Kidney capillary endothelial cell (primary cell): ENCODE data around the gene DISC1.
"Not testable (repeated sequence)": the region's sequence is repeated elsewhere in the genome, so short reads cannot be mapped to it uniquely, and the experiment has no call there.

Experiments
- DNase-seq: peaks from one replicate; pipeline ENCODE4 v3.0.0-alpha.2; 2018; ENCODE audit warnings: low spot score

Gene DISC1

DNA sequence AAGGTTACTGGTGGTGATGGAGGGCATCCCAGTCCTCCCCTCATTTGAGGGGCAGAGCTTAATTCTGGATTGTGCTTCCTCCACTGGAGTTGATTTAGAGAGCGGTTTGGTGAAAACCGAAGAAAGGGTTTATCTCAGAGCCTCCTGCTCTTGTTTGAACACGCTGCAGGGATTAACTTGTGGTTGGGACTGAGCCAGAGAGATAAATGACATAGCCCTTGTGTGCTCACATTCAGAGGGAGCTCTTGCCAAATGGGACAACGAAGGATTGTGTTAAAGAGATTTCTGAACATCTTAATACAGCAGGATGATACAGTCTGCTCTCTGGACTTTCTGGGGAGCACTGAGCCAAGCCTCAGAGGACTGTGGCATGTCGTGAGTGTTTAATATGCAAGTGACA is 308.2 kb downstream of the DISC1 start:
- no peak for DNase-seq

DNA sequence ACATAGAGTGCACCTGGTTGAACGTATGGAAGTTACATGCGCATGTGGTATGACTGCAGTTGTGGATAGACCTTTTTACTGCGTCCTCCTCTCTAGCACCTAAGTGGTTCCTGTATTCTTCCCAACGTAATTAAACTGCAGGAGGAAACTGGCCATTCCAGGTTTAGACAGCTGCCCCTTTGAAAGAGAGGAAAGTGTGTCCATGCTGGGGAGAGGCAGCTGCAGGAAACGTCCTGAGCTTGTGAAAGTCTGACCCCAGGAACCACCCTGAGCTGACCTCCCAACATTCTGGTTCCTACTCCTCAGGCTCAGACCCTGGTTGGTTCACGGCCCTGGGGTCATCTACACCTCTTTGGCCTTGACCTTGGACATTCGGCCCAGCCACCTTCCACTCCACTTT is 309.3 kb downstream of the DISC1 start:
- no peak for DNase-seq

DNA sequence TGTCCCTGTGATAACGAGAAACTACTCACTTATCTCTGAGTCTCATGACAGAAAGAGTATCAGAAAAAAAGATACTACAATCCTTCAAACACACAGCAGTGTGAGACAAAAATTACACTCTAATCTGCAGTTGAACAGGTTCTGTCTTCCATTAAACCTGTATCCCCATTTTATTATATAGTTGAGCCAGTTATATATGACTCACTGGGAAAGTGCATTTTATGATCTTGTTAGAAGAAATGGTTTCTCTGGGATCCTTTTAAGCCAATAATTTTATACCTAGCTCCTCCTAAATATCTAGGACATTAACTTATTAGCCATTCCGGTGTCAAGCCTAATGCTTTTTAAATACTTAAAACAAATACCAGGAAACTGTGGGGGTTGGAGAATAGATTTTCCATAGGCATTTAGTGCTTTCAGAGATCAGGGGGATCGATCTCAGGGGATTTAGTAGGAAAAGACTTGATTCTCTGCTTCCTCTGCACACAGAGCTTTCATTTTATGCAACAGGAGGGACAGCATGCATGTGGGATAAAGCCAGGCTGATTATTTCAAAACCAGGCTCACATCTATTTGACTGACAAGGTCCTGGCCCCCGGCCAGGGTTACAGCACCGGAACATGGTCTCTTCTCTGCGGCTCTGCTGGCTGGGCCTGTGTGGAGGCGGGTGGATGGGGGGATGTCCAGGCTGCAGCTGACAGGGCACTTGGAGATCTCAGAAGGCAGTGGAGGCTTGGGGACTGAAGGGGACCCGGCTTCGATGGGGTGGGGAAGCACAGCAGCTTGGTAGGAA is 310.6 kb downstream of the DISC1 start:
- DNase-seq = no peak

DNA sequence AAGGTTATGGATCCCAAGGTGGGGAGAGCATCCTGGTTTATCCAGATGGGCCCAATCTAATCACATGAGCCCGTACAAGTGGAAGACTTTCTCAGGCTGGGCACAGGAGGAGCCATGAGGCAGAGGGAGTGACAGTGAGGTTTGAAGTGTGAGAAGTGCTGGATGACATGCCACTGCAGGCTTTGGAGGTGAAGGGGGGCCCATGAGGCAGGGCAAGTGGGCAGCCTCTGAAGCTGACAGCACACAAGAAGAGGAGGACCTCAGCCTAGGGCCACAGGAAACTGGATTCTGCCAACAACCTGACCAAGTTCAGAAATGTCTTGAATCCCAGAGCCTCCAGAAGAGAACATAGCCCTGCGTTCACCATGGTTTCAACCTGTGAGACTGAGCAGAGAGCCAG is 311.6 kb downstream of the DISC1 start:
- no peak for DNase-seq

DNA sequence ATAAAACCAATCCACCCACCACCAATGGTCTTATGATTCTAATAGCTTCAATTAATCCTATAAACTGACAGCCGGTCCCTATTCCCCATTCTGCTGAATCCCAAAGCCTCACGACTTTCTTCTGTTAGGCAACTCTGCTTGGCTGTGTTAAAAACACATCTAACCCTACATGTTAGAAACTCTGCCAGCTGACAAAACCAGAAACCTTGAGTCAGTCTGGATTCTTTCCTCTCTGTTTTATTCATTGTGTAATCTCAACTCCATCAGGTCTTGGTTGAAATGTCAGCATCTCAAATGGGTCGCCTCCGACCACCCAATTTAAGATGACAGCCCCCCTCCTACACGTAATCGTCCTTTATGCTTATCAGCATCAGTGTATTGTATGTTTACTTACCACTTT is 312.1 kb downstream of the DISC1 start:
- no peak for DNase-seq

DNA sequence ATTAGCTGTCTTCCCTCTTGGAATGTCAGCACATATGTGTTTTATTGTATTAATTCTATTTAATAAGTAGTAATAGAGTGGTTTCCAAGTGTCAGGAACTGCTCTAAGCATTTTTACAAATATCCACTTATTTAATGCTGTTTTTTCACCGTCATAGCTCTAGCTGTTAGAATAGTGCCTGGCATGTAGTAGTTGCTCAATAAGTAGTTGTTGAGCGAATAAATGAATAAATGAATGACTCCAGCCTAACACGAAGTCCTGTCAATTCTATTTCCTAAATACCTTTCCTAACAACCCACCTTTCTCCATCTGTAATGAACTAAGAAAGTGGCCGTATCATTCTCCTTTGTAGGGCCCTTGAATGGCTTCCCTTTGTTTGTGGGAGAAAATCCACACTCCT is 312.5 kb downstream of the DISC1 start:
- DNase-seq = no peak

DNA sequence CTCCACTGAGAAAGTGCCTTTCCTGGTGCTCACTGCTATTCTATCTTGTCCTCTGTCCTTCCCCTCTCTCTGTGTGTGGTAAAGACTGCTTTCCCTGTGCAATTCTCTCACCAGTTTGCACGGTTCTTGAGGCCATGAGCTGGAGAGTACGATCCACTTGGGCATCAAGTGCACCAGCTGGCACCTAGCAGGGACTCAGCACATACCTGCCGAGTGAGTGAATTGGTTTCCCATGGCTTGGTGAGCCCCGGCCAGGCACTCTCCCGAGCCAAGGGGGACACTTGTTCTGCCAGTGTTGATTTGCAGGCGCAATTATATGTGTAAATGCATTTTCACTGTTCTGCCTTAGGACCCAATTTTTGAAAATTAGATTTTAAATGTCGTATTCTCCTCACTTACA is 313.5 kb downstream of the DISC1 start:
- DNase-seq = no peak

DNA sequence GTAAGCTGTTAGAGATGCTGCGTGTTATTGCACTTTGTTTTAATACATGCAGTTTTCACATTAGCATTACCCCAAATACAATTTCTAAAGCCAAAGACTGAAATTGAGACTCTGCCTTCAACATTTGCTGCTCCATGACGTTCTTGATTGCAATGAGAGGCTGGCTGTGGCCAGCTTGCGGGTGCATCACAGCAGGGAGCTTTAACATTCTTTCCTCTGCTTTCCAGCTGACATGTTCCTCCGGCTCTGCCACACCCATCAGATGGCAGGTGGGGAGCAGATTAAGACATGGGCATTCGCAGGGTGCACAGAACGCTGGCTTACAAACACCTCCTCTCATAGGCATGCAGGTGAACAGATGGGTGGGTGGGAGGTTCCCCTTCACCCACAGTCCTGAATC is 314.1 kb downstream of the DISC1 start:
- DNase-seq = no peak

DNA sequence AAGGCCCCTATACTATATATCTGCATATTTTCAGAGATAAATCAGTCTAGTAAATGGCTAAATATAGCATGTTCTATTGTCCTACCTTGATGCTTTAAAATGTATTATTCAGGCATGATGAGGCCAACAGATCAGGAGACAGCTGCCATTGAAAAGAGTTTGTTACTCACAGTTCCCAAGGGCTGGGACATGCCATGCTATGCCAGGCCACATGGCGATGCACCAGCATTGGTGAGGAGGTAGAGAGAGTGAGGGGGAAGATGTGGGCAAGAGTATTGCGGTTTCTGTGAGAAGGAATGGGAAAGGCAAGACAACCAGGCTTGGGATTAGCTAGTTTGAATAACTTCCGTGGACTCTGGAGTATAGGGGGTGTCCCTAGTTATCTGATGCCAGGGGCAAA is 316.5 kb downstream of the DISC1 start:
- no peak for DNase-seq

DNA sequence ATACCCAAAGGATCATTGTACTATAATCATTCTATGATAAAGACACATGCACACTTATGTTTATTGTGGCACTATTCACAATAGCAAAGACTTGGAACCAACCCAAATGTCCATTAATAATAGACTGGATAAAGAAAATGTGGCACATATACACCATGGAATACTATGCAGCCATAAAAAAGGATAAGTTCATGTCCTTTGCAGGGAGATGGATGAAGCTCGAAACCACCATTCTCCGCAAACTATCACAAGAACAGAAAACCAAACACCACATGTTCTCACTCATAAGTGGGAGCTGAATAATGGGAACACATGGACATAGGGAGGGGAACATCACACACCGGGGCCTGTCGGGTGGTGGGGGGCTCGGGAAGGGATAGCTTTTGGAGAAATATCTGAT is 321.5 kb downstream of the DISC1 start:
- DNase-seq = not testable (repeated sequence)

DNA sequence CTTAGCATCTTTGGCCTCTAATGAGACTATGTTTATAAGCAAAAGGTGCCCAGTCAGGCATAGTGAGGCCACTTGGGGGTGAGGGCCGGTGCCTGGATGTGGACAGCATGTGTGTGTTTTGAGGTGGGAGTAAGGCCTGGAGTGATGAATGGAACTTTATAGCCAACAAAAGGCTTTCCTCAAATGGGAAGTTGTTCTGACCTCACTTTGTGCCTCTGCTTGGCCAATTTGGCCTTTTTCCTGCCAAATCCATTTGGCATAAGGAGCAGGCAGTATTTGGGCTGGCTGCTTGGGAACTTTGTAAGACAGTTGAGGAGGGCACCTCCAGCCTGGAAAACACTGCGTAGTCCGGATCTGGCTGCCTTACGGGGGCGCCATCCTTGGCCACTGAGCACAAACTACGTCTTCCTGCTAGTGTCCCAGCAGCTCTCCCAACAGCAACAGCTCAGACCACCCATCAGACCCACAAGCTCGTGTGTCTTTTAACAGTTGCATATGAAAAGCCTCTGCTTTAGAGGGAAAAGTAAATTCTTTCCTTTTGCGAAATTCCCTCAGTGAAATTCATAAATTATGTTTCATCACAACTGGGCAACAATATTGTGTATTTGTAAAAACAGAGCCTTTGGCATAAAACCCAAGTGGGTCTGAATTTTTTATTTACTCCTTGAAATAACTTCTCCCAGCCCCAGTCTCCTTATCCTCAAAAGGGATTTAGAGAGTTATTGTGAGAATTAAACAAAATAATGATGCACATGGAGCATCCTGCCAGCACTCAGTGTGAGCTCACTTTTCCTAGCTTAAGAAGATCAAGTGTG is 322.9 kb downstream of the DISC1 start:
- no peak for DNase-seq

DNA sequence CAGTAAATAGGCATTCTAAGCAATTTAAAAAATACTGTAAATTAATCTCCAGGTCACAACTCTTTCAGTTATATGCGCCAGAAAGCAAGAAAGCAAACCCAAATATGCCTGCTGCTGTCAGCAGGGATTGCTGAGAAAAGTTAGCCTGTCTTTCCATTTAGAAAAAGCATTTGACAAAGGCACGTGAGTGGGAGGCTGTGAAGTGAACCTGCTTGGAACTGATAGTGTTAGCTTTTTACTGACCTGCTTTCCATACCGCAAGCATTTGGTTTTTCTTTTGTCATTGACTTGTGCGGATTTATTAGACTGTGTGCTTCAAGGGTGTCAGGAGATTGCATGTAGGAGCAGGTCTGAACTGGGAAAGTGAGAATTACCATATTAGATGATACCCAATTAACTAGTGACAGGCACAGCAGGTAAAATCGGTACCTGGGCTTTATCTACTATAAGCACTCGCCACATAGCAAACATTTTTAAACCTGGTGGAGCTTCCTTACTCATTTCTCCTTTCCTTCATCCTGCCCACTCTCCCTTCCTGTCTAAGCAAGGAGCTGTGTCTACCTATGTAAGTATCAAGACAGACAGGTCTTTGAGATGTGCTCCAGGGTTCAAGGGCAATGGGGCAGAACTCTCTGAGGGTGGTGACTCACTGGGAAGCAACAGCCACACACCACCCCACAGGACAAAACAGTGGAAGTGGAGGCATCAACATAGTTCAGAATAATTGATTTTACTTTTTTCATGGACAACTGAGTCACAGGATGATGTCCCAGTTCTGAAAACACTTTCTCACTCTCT is 323.9 kb downstream of the DISC1 start:
- DNase-seq = no peak

DNA sequence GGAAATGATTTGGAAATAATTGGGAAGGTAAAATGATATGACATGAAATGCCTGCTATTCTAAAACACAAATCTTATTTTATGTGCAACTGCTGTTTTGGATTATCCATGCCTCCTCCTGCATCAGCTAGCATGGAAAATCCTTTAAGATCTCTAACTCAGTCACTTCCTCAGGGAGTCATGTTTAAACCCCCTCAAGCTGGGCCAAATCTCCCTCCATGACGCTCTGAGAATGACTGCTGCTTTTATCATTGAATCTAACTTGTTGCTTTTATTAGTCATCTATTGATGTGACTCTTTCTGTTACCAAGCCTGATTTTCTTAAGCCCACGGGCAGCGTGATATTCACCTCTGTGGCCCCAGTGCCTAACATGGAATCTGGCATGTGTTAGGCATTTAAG is 324.8 kb downstream of the DISC1 start:
- DNase-seq = peak; percentile 77

DNA sequence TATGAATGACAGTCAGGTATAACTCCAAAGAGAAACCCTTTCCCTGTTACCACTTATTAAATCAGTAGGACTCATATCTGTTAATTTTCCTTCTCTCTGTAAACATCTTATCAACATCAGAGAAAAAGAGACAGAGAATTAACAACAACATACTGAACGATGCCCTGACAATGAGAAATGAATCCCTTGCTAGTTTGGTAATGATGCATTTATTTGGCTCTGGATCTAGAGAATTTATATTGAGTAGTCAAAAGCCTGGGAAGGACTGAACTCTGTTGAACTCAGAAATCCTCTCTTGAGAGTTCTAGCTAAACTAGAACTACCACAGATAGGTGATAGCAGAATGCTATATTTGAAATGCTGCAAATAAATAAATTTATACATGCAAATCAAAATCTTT is 325.6 kb downstream of the DISC1 start:
- no peak for DNase-seq

DNA sequence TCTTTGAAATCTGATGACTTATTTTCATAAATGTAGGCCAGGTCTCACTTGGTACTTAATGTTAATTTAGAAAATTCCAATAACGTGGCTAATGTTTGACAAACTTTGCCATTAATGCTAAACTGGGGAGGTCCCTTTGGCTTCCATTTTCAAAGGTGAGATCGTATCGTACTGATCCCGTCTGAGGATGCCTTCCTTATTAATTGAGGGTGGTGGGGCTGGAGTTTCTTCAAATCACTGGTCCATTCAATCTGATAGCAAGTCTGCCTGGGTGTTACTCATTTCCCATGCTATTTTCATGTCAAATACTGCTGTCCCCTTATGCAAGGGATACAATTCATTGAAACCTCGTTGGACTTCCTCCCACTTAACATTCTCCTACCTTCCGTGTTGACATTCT is 327.1 kb downstream of the DISC1 start:
- DNase-seq = no peak

DNA sequence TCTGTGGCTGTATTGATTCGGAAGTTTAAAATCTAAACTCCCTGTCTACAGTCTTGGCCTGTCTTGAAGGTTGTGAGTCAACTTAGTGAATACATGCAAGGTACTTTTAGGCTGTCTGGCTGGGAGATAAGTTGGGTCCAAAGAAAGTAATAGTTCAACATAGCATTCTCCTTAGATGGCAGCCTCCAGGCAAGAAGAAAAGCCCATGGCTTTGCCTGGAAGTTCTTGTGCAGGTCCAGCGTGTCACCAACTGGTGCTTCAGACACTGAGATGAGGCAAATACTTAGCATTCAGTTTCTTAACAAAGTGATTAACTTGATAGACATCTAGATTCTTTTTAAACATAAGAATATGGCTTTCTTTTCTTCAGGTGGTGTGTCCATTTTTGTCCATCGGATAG is 328.2 kb downstream of the DISC1 start:
- DNase-seq = no peak

DNA sequence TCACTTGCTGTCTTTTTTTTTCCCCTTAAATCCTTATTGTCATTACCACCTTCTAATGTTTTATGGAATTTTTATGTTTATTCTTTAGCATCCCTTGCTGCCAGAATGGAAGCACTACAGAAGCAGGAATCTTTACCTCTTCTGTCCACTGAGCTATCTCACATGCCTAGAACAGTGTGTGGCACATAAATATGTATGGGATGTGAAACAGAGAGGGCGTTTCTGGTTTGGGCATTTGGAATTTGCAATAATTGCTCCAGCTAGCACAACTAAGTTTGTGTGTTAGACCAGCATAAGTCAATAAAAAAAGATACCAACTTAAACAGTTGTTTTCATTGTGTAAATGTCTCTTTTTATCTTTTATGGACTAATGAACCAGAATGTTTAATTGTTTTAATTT is 330.8 kb downstream of the DISC1 start:
- no peak for DNase-seq

DNA sequence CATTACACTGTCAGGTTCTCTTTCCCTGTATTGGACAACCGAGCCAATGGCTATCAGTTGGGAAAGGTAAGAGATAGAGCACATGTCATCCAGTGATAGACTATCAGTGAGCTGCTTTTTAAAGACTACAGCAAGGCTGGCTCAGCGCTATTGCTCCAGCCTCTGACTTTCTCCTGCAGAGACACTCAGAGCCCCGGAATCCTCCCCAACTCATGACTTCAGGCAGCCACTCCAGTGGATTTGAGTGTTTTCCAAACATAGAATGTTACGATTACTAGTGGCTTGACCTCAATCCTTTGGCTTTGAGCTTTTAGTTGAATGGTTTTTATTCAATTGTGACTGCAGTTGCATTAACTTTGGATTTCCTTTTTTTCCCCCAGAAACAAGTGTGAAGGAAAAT is 331.9 kb downstream of the DISC1 start:
- no peak for DNase-seq

DNA sequence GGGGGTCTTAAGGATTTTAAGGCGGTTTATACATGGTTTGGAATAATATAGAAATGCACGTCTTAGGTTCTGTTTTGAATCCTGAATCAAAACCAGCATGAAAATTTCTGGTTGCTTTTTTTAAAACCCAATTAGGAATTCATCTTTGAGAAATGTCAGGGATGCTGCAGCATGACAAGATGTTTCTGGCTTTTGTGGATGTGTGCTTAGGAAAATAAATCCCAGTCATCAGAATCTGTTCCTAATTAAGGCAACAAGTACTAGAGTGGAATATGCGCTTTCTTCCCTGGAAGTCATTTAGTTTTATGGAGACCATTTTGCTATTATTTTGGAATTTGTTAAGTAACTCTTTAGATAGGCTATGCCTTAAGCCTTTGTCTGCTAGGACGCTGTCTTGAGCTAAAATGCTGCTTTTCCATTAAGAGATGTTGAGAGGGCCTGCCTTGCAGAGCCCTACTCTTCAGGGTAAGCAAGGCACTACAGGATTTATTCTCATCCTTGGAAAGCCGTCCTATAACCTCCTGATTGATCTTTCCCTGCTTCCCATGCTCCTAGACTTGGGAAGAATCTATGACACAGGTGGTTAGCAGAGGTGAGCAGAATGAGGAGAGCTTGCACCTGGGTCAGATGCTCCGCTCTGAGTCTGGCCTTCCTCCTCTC is 332.8 kb downstream of the DISC1 start:
- no peak for DNase-seq

DNA sequence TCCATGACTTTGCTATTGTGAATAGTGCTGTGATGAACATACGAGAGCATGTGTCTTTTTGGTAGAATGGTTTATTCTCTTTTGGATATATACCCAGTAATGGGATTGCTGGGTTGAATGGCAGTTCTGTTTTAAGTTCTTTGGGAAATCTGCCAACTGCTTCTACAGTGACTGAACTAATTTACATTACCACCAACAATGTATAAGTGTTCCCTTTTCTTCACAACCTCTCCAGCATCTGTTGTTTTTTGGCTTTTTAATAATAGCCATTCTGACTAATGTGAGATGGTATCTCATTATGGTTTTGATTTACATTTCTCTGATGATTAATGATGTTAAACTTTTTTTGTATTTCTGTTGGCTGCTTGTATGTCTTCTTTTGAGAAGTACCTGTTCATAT is 335.2 kb downstream of the DISC1 start:
- not testable (repeated sequence) for DNase-seq

DNA sequence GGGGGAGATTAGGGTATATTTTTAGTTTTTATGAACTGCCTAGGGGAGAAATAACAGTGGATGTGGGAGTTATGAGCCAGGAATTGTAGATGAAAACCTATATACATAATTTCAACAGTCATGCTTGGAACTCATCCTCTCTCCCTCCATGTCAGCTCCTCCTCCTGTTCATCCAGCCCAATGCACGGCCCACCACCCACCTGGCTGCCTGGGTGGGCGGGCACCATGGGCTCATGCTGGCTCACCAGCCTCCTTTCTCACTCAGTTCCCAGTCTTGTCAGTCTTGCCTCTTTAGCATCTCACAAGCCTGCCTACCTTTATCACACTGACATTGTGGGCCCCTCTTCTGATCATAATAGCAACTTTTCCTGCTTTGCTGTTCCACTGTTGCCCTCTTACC is 336.0 kb downstream of the DISC1 start:
- no peak for DNase-seq

DNA sequence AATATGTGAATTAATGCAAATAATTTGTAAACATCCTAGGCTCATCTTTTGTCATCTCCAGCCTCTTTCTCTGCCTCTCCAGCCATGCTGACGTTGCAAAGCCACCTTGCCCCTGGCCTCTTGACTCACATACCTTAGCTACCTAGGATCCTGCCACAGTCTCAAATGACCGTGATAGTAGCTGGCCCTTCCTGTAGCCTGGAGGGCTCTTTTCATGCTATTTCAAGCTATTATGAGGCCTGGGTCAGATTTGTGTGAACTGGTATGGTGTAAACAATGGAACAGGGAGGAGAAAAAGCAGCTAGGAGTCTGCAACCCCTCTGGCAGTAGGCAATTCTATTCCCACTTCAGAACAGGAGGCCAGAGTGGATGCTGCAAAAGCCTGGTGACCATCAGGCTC is 337.7 kb downstream of the DISC1 start:
- no peak for DNase-seq
